Tibial nerve (tissue), 4 donors: Measurements from ENCODE around the gene SPTBN4. TPM values are rescaled to one million over a fixed set of nuclear protein-coding genes. Genes with fewer than 3 reads are reported as not detected.
A peak's percentile ranks its signal among the peaks of the same experiment; 100 is the strongest.

Experiments
- DNase-seq, 2 donors: peaks; one replicate each; pipeline ENCODE4 v3.0.0-alpha.2; 2019; ENCODE audit warnings: low spot score in 2 of 2
- H3K27ac ChIP-seq, 4 donors: fragments of 200-600 bp; sonication (generic) in 3 of 4; one replicate each; pipeline ENCODE4 v1.5.1; 2017 to 2019; ENCODE audit warnings: mild to moderate bottlenecking in 1 of 4
- H3K27me3 ChIP-seq, 2 donors: fragments of 200-600 bp; sonication (generic) in 1 of 2; one replicate each; pipeline versions ENCODE4 v1.5.1 to v1.6.0; 2017 to 2019
- H3K36me3 ChIP-seq, 3 donors: fragments of 200-600 bp; sonication (generic); one replicate each; pipeline ENCODE4 v1.5.1; 2018 to 2019
- H3K4me1 ChIP-seq, 4 donors: fragments of 200-600 bp; sonication (generic) in 3 of 4; one replicate each; pipeline ENCODE4 v1.5.1; 2017 to 2019
- H3K4me3 ChIP-seq, 4 donors: fragments of 200-600 bp; sonication (generic) in 3 of 4; one replicate each; pipeline ENCODE4 v1.5.1; 2017 to 2019; ENCODE audit warnings: mild to moderate bottlenecking in 1 of 4, moderate library complexity in 1 of 4
- H3K9me3 ChIP-seq, 4 donors: fragments of 200-600 bp; sonication (generic) in 3 of 4; one replicate each; pipeline ENCODE4 v1.5.1; 2017 to 2019
- EP300 ChIP-seq, 2 donors: sonication (generic); formaldehyde crosslinking; IDR thresholded peaks; one replicate each; pipeline ENCODE4 v1.6.1; 2017; ENCODE audit warnings: antibody characterized with exemption in 2 of 2, mild to moderate bottlenecking in 1 of 2
- POLR2A ChIP-seq, 2 donors: fragments of 450-650 bp; IDR thresholded peaks; one replicate each; pipeline ENCODE4 v1.6.1; 2017; ENCODE audit warnings: antibody characterized with exemption in 2 of 2, mild to moderate bottlenecking in 2 of 2, moderate library complexity in 2 of 2
- WGBS, 2 donors: methylation state at CpG; one replicate each; pipeline ENCODE4 v1.1.5; 2018; 5-methylcytosine and 5-hydroxymethylcytosine counted together
- total RNA-seq, 4 donors: library from RNA; depleted of rRNA; stranded (reverse); fragments of >200 nt; gene quantifications; one replicate each; pipeline ENCODE4 v1.1.0, GENCODE V29; 2016
- TF ChIP-seq, protein P1 (sequence below), 5 experiments: fragments of 200-600 bp in 3 of 5; fragments of 450-650 bp in 2 of 5; sonication (generic) in 3 of 5; IDR thresholded peaks; one replicate each; pipeline ENCODE4 v1.5.1; 2016 to 2019; ENCODE audit warnings: antibody characterized with exemption in 5 of 5, mild to moderate bottlenecking in 3 of 5, moderate library complexity in 2 of 5

Gene SPTBN4
- total RNA-seq, 4 donors from 2014 or later = 14.9 to 24.0 (median 19.7) TPM

DNA sequence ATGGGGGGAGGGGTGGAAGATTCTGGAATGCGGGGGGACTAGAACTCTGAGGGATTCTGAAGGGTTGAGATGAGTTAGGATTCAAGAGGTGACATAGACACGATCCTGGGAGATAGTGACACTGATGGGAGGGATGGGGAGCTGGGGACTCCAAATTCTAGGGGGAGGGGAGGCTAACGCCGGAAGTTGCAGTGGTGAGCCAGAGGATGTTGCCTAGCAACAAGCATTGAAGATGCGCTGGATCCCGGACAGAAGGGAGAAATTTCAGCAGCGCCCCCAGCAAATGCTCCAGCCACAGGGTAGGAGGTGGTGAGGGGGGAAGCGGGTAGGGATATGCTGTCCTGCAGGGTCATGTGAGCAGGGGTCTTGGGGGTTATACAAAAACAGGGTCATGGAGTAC is 127.5 kb downstream of the SPTBN4 start:
- Histone ChIP-seq H3K36me3 (peaks cover 0 to 14% (median 0%) of the 10 kb centered on the region in 3 donors), H3K4me3 (no peak overlapping the region), H3K27me3 (peaks cover 0 to 25% of the 10 kb centered on the region in 2 donors), H3K4me1 (peaks cover 0 to 30% (median 13%) of the 10 kb centered on the region in 4 donors), H3K27ac (no peak overlapping the region), H3K9me3 (no peaks in the 10 kb centered on the region)
- no peak for TF ChIP-seq EP300 (IDR thresholded peaks at IDR 0.05)
- no peak for TF ChIP-seq POLR2A (IDR thresholded peaks at IDR 0.05)
- TF ChIP-seq, protein P1, sequence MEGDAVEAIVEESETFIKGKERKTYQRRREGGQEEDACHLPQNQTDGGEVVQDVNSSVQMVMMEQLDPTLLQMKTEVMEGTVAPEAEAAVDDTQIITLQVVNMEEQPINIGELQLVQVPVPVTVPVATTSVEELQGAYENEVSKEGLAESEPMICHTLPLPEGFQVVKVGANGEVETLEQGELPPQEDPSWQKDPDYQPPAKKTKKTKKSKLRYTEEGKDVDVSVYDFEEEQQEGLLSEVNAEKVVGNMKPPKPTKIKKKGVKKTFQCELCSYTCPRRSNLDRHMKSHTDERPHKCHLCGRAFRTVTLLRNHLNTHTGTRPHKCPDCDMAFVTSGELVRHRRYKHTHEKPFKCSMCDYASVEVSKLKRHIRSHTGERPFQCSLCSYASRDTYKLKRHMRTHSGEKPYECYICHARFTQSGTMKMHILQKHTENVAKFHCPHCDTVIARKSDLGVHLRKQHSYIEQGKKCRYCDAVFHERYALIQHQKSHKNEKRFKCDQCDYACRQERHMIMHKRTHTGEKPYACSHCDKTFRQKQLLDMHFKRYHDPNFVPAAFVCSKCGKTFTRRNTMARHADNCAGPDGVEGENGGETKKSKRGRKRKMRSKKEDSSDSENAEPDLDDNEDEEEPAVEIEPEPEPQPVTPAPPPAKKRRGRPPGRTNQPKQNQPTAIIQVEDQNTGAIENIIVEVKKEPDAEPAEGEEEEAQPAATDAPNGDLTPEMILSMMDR (IDR thresholded peaks at IDR 0.05) = no peak
- WGBS, 2 donors = 21 to 28% methylated on average over 8 of the region's 8 CpGs
- DNase-seq = no peak

DNA sequence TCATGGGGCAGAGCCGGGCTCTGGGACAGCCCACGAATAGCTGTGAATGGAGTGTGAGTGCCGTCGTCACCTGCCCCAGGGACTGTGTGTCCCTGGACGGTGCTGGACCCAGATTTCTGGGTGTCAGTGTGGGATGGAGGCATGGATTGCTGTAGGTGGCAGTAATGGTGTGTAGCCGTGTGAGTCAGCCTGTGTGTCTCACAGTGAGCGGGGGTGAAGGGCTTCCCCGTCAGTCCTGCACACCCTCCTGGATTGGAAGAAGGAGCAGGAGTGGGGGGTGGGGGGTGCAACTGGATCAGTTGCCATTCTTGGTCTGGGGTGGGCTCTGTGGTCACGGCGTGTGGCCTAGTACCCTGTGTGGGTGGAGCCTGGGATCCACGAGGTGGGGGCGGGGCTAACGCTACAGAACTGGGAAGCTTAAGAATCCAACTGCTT is 127.9 kb downstream of the SPTBN4 start:
- Histone ChIP-seq H3K9me3 (no peaks in the 10 kb centered on the region), H3K4me1 (peaks cover 0 to 34% (median 17%) of the 10 kb centered on the region in 4 donors), H3K4me3 (no peak overlapping the region), H3K36me3 (peaks cover 0 to 14% (median 0%) of the 10 kb centered on the region in 3 donors), H3K27me3 (peaks cover 0 to 25% of the 10 kb centered on the region in 2 donors), H3K27ac (no peak overlapping the region)
- TF ChIP-seq, protein P1 (IDR thresholded peaks at IDR 0.05) = no peak
- TF ChIP-seq EP300 (IDR thresholded peaks at IDR 0.05) (no peak), POLR2A (IDR thresholded peaks at IDR 0.05) (no peak)
- 23 to 32% methylated on average over 13 of the region's 13 CpGs for WGBS, 2 donors
- DNase-seq = no peak

- Histone ChIP-seq H3K9me3 (no peaks in the 10 kb centered on the region), H3K4me1 (peaks cover 0 to 53% (median 34%) of the 10 kb centered on the region in 4 donors), H3K4me3 (peak overlapping the region in 2 of 4 donors; percentile 1 to 40), H3K36me3 (no peaks in the 10 kb centered on the region), H3K27ac (peak overlapping the region in 1 of 4 donors; percentile 60), H3K27me3 (peaks cover 0 to 31% of the 10 kb centered on the region in 2 donors)
- TF ChIP-seq, protein P1 (IDR thresholded peaks at IDR 0.05) = no peak
- TF ChIP-seq EP300 (IDR thresholded peaks at IDR 0.05) = no peak
- no peak for TF ChIP-seq POLR2A (IDR thresholded peaks at IDR 0.05)
- 7 to 11% methylated on average over 24 to 44 of the region's 53 CpGs for WGBS, 2 donors
- DNase-seq = no peak
Observed at GRCh38 chr19:40596608-40597328, 130.0 kb downstream of the SPTBN4 start.

GRCh38 chr19:40597329-40597838 is 130.6 kb downstream of the SPTBN4 start:
- Histone ChIP-seq H3K9me3 (no peaks in the 10 kb centered on the region), H3K27me3 (peaks cover 0 to 31% of the 10 kb centered on the region in 2 donors), H3K36me3 (no peaks in the 10 kb centered on the region), H3K4me1 (peaks cover 0 to 59% (median 35%) of the 10 kb centered on the region in 4 donors), H3K27ac (peak overlapping the region in 1 of 4 donors; percentile 60), H3K4me3 (peak overlapping the region in 2 of 4 donors; percentile 1 to 40)
- DNase-seq = no peak
- TF ChIP-seq, protein P1 (IDR thresholded peaks at IDR 0.05) = no peak
- TF ChIP-seq EP300 (IDR thresholded peaks at IDR 0.05) = no peak
- no peak for TF ChIP-seq POLR2A (IDR thresholded peaks at IDR 0.05)
- 12 to 16% methylated on average over 10 to 18 of the region's 18 CpGs for WGBS, 2 donors
